HT-29 (cell line): Measurements from ENCODE around the gene GAPT. TPM values are rescaled to one million over a fixed set of nuclear protein-coding genes. Genes with fewer than 3 reads are reported as not detected.

Experiments
- DNase-seq: peaks from one replicate; pipeline ENCODE4 v3.0.0-alpha.2; 2015; ENCODE audit warnings: low spot score
- total RNA-seq: library from RNA; depleted of rRNA; stranded (reverse); fragments of >200 nt; shearing (Covaris generic); gene quantifications from 2 replicates; pipeline ENCODE4 v1.2.3, GENCODE V29; 2014; rRNA removed

Gene GAPT
- total RNA-seq = not detected in 2 replicates

DNA sequence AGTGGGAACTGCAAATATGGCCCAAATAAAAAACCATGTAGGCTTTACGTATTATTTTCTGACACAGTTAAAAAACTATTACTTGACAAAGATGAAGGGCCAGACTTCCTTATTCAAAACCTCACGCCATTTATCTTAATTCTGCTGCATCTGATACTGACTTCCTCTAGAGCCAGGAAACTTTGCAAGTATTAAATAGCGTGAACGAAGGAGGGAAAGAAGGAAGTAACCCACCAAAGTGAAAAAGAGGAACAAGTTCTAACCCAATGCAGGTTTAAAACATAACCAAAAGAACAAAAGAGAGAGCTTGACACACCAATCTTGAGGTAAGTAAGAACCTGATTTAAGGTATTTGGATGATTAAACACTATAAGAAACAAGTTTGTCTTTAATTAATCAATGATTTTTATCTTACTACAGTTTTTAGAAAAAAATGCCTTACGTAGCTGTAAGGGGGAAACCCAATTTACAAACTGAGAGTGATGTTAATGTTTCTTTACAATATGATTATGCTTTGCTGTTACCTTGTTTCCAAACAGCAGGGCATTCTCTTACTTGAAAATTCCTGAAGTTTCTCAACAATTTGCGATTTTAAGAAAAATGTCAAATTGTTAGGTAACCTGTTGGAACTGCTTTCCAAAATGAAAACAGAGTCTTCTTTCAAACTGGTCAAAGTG, at the start of gene GAPT:
Gene GAPT (plus strand): TSS at position 220 of the 677 bp plus-strand sequence. CDS start 3,102 bp downstream, outside the sequence.
- DNase-seq = no peak

DNA sequence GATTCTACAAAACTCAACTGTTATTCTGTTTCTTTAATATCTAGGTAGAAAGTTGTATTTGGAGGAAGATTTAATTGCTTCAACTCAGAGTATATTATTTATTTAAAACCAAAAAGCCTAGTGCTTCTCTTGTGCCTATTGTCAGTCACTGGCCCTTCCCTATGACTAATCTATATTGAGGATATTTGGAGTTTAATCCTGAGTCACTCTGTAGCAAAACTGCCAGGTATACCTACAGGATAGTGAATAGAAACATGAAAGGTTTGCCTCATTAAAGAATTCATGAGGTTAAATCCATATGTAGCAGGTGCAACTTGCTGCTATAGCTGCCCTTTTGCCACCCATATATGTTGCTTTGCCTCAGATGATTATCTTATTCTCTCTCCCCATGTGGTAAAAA, 46.4 kb upstream of the GAPT start:
- no peak for DNase-seq

GRCh38 chr5:58446024-58446423, 45.2 kb upstream of the GAPT start:
- DNase-seq = no peak

DNA sequence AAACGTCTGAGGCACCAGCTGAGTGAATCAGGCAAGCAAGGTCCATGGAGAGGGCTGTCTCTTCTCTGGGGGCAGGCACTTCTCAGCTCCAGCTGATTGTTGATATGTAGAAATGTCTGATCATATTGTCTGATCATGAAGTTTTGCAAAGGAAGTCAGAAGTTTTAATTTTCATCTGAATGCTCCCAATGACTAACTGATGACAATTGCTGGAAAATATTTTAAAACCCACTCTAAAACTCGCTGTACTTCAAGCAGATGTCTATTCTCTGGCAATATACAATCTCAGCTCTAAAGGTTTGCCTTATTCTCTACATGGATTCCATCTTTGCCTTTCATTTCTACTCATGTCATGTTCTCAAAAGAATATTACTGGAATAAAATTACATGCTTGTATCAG, 44.0 kb upstream of the GAPT start:
- DNase-seq = no peak

DNA sequence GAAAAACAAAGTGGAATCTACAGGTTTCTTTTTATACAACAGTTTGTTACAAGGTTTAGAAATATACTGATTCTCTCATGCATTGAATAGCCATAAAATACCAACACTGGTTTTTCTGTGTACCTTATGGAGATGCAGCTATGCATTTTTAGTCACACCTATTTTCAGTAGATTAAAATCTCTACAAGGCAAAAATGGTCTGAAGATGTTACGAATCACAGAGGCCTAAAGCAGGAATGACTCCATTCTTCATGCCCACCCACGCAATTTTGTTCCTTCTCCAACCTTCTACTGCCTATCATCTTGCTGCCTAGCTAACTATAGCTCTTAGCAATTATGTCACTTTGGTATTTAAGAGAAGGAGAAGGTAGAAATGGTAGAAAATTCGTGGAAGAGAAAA, 41.2 kb upstream of the GAPT start:
- DNase-seq = no peak

- DNase-seq = peak; percentile 41
These were observed 40.2 kb upstream of the GAPT start for GRCh38 chr5:58450811-58451629.

- DNase-seq = peak; percentile 63
These were observed 39.3 kb upstream of the GAPT start for GRCh38 chr5:58451732-58452565.

DNA sequence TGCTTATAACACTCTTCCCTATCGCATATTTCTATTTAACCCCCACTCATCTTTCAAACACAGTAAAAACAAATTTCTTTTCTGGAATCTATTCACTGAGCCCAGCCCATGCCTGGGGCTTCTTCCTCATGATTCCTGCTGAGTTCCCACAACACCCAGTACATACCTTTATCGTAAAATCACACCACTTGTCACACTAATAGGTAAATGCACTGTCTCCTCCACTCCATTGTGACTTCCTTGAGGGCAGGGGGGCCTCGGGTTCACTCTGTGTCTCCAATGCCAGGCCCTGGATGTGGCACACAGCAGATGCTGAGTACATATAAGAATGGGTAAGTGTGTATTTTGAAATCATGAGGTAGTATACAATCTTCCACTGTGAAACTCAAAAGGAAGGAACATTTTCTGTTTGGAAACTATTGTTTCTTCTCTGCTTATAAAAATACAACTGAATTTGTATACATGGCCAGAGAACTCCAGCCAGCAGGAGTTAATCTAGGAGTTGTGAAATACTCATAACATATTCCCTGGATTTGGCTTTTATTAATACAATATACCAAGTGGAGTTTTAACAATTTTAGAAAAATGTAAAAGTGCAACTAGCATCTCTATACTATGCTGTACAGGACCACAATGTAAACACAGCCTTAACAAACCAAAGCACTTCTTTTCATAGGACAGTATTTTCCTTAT, 38.5 kb upstream of the GAPT start:
- DNase-seq = peak; percentile 42

DNA sequence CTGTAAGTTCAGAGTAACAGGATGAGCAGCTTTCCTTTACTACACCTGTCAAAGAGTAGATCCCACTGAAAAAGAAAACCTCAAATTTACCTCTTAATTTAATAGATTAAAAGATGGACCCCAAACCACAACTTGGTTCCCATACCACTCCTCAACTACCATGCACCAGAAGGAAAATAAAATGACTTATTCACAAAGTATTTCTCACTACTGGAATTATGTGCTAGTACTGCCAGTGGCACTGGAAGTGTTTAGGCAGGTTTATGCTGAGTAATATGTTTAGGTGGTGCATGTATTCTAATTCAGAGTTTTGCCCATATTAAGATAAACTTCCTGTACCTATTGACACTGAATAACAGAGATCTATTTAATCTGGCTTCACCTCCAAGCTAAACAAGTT, 37.9 kb upstream of the GAPT start:
- peak; percentile 40 for DNase-seq

- DNase-seq = no peak
These were observed 37.2 kb upstream of the GAPT start for GRCh38 chr5:58454025-58454424.

- DNase-seq = peak; percentile 33
These were observed 36.2 kb upstream of the GAPT start for GRCh38 chr5:58455066-58455465.

- DNase-seq = no peak
These were observed 35.8 kb upstream of the GAPT start for GRCh38 chr5:58455480-58455879.

GRCh38 chr5:58456026-58456425, 35.2 kb upstream of the GAPT start:
- DNase-seq = peak; percentile 36

GRCh38 chr5:58456486-58456885, 34.7 kb upstream of the GAPT start:
- DNase-seq = no peak

DNA sequence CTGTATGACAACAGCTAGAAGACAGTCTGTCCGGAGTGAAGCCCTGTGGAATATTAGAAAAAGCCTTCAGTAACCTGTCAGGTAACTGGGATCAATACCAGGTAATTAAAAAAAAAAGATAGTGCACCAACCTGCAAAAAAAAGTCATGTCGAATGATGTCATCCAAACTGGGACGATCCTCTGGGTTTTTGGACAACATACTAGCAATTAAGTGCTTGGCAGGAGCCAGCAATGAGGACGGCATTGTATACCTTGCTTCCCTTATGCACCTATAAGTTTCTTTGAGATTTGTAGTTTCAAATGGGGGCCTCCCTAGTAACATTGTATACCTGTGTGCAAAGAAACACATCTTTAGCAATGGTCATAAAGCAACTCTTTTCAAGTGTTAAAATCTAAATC, 34.2 kb upstream of the GAPT start:
- no peak for DNase-seq

GRCh38 chr5:58458141-58458742, 33.0 kb upstream of the GAPT start:
- DNase-seq = peak; percentile 62

- DNase-seq = peak; percentile 70
These were observed 32.5 kb upstream of the GAPT start for GRCh38 chr5:58458743-58459145.

GRCh38 chr5:58459146-58460001, 31.9 kb upstream of the GAPT start:
- DNase-seq = no peak

GRCh38 chr5:58460002-58460731, 31.1 kb upstream of the GAPT start, which contains the start of gene PLK2:
Gene PLK2 (minus strand): TSS chr5:58460086. CDS start chr5:58459959, 127 bp downstream.
- peak; percentile 92 for DNase-seq
